ENCODE data around the gene CTDSPL. TPM values are rescaled to one million over a fixed set of nuclear protein-coding genes. Genes with fewer than 3 reads are reported as not detected.

The CTDSPL gene
- total and polyA plus RNA-seq, 2 experiments from 2014 or later = 7.1 to 33.4 TPM

DNA sequence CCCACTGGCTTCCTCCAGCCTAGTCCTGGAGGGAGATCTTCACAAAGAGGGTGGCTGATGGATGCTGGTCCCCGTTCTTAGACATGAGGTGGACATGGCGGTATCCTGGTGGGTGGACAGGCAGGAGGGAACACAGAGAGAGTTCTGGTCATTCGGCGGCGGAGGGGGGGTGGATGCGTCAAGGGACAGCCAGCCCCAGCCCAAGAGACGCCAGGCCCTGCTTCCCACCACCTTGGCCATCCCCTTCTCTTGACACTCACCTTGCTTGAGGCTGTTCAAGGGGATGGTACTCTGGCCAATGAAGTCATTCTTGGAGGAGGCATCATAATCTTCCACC, 146.0 kb downstream of the CTDSPL start:
- H4K20me1 ChIP-seq (ENCODE audit: insufficient read depth) = no peaks in the 10 kb centered on the region
- H3K27ac ChIP-seq = no peak overlapping the region
- no peaks in the 10 kb centered on the region for H3K36me3 ChIP-seq (ENCODE audit: low read depth)
- H3K27me3 ChIP-seq (replicated peaks; ENCODE audit: insufficient read depth) = no peaks in the 10 kb centered on the region
- H3F3A ChIP-seq (ENCODE audit: insufficient read depth) = no peaks in the 10 kb centered on the region
- no peak overlapping the region for H3K4me3 ChIP-seq
- in situ Hi-C loops (cut with MboI) = no loop called here
- TF ChIP-seq EZH2 (IDR thresholded peaks at IDR 0.05; ENCODE audit: insufficient read depth, poor library complexity, severe bottlenecking) (no peak), EZH2phosphoT487 (IDR thresholded peaks at IDR 0.05; ENCODE audit: insufficient read depth, low read depth) (no peak)
- no peak overlapping the region for H3K4me2 ChIP-seq (ENCODE audit: unreplicated experiment)
- no peaks in the 10 kb centered on the region for H3K9me3 ChIP-seq (ENCODE audit: low read depth)
- H3K79me2 ChIP-seq (ENCODE audit: insufficient read depth) = no peaks in the 10 kb centered on the region
- DNase-seq = no peak
- H3K4me1 ChIP-seq (ENCODE audit: insufficient read depth) = no peaks in the 10 kb centered on the region
- no peak overlapping the region for H3K9ac ChIP-seq
- no peaks in the 10 kb centered on the region for H3K9me2 ChIP-seq (ENCODE audit: insufficient read depth)
- WGBS, 2 experiments (ENCODE audit: low coverage in 1 of 2, low lambda C conversion rate in 2 of 2, missing lambda C conversion rate in 2 of 2) = 75 to 82% methylated on average over 7 of the region's 7 CpGs
- no peak overlapping the region for H2AFZ ChIP-seq

- H3K79me2 ChIP-seq (ENCODE audit: insufficient read depth) = no peaks in the 10 kb centered on the region
- H2AFZ ChIP-seq = no peak overlapping the region
- no peaks in the 10 kb centered on the region for H3K9me3 ChIP-seq (ENCODE audit: low read depth)
- WGBS, 2 experiments (ENCODE audit: low coverage in 1 of 2, low lambda C conversion rate in 2 of 2, missing lambda C conversion rate in 2 of 2) = 94% methylated on average over 17 to 18 of the region's 19 CpGs
- H3F3A ChIP-seq (ENCODE audit: insufficient read depth) = no peaks in the 10 kb centered on the region
- no peak overlapping the region for H3K9ac ChIP-seq
- H3K36me3 ChIP-seq (ENCODE audit: low read depth) = no peaks in the 10 kb centered on the region
- no peaks in the 10 kb centered on the region for H3K27me3 ChIP-seq (replicated peaks; ENCODE audit: insufficient read depth)
- no peak overlapping the region for H3K4me3 ChIP-seq
- DNase-seq = no peak
- no peak overlapping the region for H3K27ac ChIP-seq
- in situ Hi-C loops (cut with MboI) = no loop called here
- H3K9me2 ChIP-seq (ENCODE audit: insufficient read depth) = no peaks in the 10 kb centered on the region
- no peaks in the 10 kb centered on the region for H4K20me1 ChIP-seq (ENCODE audit: insufficient read depth)
- H3K4me1 ChIP-seq (ENCODE audit: insufficient read depth) = no peaks in the 10 kb centered on the region
- no peak overlapping the region for H3K4me2 ChIP-seq (ENCODE audit: unreplicated experiment)
- no peak for TF ChIP-seq EZH2 (IDR thresholded peaks at IDR 0.05; ENCODE audit: insufficient read depth, poor library complexity, severe bottlenecking)
- no peak for TF ChIP-seq EZH2phosphoT487 (IDR thresholded peaks at IDR 0.05; ENCODE audit: insufficient read depth, low read depth)
Measured at GRCh38 chr3:38008191-38008701, 146.6 kb downstream of the CTDSPL start.

- no peak overlapping the region for H2AFZ ChIP-seq
- TF ChIP-seq EZH2phosphoT487 (IDR thresholded peaks at IDR 0.05; ENCODE audit: insufficient read depth, low read depth) (no peak), EZH2 (IDR thresholded peaks at IDR 0.05; ENCODE audit: insufficient read depth, poor library complexity, severe bottlenecking) (no peak)
- H3K4me3 ChIP-seq = no peak overlapping the region
- no peaks in the 10 kb centered on the region for H4K20me1 ChIP-seq (ENCODE audit: insufficient read depth)
- no peaks in the 10 kb centered on the region for H3K36me3 ChIP-seq (ENCODE audit: low read depth)
- H3F3A ChIP-seq (ENCODE audit: insufficient read depth) = no peaks in the 10 kb centered on the region
- no peaks in the 10 kb centered on the region for H3K79me2 ChIP-seq (ENCODE audit: insufficient read depth)
- 85 to 86% methylated on average over 16 of the region's 16 CpGs for WGBS, 2 experiments (ENCODE audit: low coverage in 1 of 2, low lambda C conversion rate in 2 of 2, missing lambda C conversion rate in 2 of 2)
- H3K27ac ChIP-seq = no peak overlapping the region
- in situ Hi-C loops (cut with MboI) = no loop called here
- no peaks in the 10 kb centered on the region for H3K9me3 ChIP-seq (ENCODE audit: low read depth)
- no peak overlapping the region for H3K4me2 ChIP-seq (ENCODE audit: unreplicated experiment)
- H3K4me1 ChIP-seq (ENCODE audit: insufficient read depth) = no peaks in the 10 kb centered on the region
- H3K9ac ChIP-seq = no peak overlapping the region
- H3K27me3 ChIP-seq (replicated peaks; ENCODE audit: insufficient read depth) = no peaks in the 10 kb centered on the region
- H3K9me2 ChIP-seq (ENCODE audit: insufficient read depth) = no peaks in the 10 kb centered on the region
- no peak for DNase-seq
Measured at GRCh38 chr3:38008971-38009580, 147.4 kb downstream of the CTDSPL start.

- Histone ChIP-seq H3K4me1 (ENCODE audit: insufficient read depth) (no peaks in the 10 kb centered on the region), H3K4me3 (no peak overlapping the region), H3K4me2 (ENCODE audit: unreplicated experiment) (no peak overlapping the region), H3F3A (ENCODE audit: insufficient read depth) (no peaks in the 10 kb centered on the region), H3K9me3 (ENCODE audit: low read depth) (no peaks in the 10 kb centered on the region), H3K27ac (no peak overlapping the region), H3K27me3 (replicated peaks; ENCODE audit: insufficient read depth) (no peaks in the 10 kb centered on the region), H3K36me3 (ENCODE audit: low read depth) (peaks cover 8% of the 10 kb centered on the region; the same call in 1 of the 2 replicates), H2AFZ (no peak overlapping the region), H3K79me2 (ENCODE audit: insufficient read depth) (no peaks in the 10 kb centered on the region), H3K9me2 (ENCODE audit: insufficient read depth) (no peaks in the 10 kb centered on the region), H4K20me1 (ENCODE audit: insufficient read depth) (no peaks in the 10 kb centered on the region), H3K9ac (no peak overlapping the region)
- no peak for DNase-seq
- in situ Hi-C loops (cut with MboI) = no loop called here
- TF ChIP-seq EZH2 (IDR thresholded peaks at IDR 0.05; ENCODE audit: insufficient read depth, poor library complexity, severe bottlenecking) (no peak), EZH2phosphoT487 (IDR thresholded peaks at IDR 0.05; ENCODE audit: insufficient read depth, low read depth) (no peak)
- 85 to 87% methylated on average over 23 to 27 of the region's 27 CpGs for WGBS, 2 experiments (ENCODE audit: low coverage in 1 of 2, low lambda C conversion rate in 2 of 2, missing lambda C conversion rate in 2 of 2)
Measured at GRCh38 chr3:38009807-38010591, 148.3 kb downstream of the CTDSPL start.
